Stimulated activated CD8-positive, alpha-beta memory T cell treated with anti-CD3 and anti-CD28 coated beads, Interleukin-4, amount 100 ng/mL, for 24 hours (primary cell): ENCODE results near the gene SLC29A1.
A peak's percentile ranks its signal among the peaks of the same experiment; 100 is the strongest.

Experiments
- DNase-seq: peaks from one replicate; pipeline ENCODE4 v3.0.0-alpha.2; 2020; ENCODE audit warnings: low read depth

Gene SLC29A1

GRCh38 chr6:44237021-44237812, 13.8 kb downstream of the SLC29A1 start:
- DNase-seq: no peak

GRCh38 chr6:44237813-44238433, 14.5 kb downstream of the SLC29A1 start:
- peak; percentile 68 for DNase-seq

- DNase-seq: no peak
Observed at GRCh38 chr6:44238687-44239350, 15.4 kb downstream of the SLC29A1 start.

GRCh38 chr6:44243345-44243744, 19.9 kb downstream of the SLC29A1 start:
- DNase-seq: no peak

- no peak for DNase-seq
Observed at GRCh38 chr6:44245391-44245911, 22.1 kb downstream of the SLC29A1 start.

- peak; percentile 84 for DNase-seq
Observed at GRCh38 chr6:44245912-44246662, 22.7 kb downstream of the SLC29A1 start.

GRCh38 chr6:44246663-44247337, 23.4 kb downstream of the SLC29A1 start, which contains the start of gene HSP90AB1:
TSS of gene HSP90AB1 (plus strand) at chr6:44247101. CDS start at chr6:44248630, 1,529 bp downstream.
- DNase-seq: peak; percentile 92

- peak; percentile 87 for DNase-seq
Observed at GRCh38 chr6:44247338-44248302, 24.2 kb downstream of the SLC29A1 start.

GRCh38 chr6:44248579-44248978, 25.2 kb downstream of the SLC29A1 start:
- DNase-seq: no peak

GRCh38 chr6:44249082-44249748, 25.8 kb downstream of the SLC29A1 start:
- no peak for DNase-seq

GRCh38 chr6:44250067-44250717, 26.8 kb downstream of the SLC29A1 start:
- no peak for DNase-seq

GRCh38 chr6:44250718-44251123, 27.3 kb downstream of the SLC29A1 start:
- DNase-seq: no peak

- DNase-seq: no peak
Observed at GRCh38 chr6:44251576-44252524, 28.5 kb downstream of the SLC29A1 start.

GRCh38 chr6:44253307-44254101, 30.1 kb downstream of the SLC29A1 start:
- no peak for DNase-seq

GRCh38 chr6:44254191-44255104, 31.1 kb downstream of the SLC29A1 start:
- DNase-seq: no peak
